Measurements from ENCODE around the gene CABLES1.

Gene CABLES1

GRCh38 chr18:23114171-23114881 lies 21.0 kb upstream of the CABLES1 start:
- peak; percentile 85 for DNase-seq

- DNase-seq: no peak
These were observed 20.4 kb upstream of the CABLES1 start for GRCh38 chr18:23114911-23115310.

DNA sequence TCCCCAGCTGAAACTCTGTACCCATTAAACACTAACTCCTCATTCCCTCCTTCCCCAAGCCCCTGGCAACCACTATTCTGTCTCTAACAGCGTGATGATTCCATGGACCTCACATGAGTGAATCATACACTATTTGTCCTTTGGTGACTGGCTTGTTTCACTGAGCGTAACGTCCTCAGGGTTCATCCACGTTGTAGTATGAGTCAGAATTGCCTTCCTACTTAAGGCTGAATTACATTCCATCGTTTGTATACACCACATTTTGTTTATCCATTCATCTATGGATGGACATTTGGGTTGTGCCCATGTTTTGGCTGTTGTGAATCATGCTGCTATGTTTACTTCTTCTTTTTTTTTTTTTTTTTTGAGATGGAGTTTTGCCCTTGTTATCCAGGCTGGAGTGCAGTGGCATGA lies 19.6 kb upstream of the CABLES1 start:
- no peak for DNase-seq

GRCh38 chr18:23121133-23121532 lies 14.2 kb upstream of the CABLES1 start:
- no peak for DNase-seq

DNA sequence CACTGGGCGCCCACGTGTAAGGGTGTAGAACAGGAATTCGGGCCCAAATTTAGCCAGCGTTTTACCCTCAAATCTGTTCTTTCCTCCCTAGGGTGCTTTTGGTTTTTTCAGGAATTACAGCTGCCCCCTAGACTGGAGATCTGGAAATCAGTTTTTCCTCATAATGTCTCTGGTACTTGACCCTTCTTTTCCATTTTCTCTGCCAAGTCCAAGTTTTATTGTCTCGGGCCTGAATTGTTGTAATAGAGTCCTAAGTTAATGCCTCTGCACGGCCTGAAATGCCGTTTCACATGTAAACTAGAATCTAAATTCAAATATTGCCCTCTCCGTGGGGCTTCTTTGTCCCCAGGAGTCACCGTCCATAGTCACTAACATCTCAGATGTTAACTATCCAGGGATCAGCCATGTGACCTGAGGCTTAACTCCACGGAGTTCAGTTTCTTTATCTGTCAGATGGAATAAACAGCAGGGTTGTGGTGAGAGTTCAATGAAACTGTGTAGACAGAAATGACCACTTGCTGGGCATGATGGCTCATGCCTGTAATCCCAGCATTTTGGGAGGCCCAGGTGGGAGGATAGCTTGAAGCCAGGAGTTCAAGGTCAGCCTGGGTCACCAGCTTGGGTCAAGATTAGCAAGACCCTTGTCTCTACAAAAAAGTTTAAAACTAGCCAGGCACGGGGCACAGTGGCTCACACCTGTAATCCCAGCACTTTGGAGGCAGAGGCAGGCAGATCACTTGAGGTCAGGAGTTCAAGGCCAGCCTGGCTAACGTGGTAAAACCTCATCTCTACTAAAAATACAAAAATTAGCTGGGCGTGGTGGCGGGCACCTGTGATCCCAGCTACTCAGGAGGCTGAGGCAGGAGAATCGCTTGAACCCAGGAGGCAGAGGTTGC lies 12.7 kb upstream of the CABLES1 start:
- DNase-seq: no peak

GRCh38 chr18:23126376-23127056 lies 8.8 kb upstream of the CABLES1 start:
- no peak for DNase-seq

- DNase-seq: no peak
These were observed 8.2 kb upstream of the CABLES1 start for GRCh38 chr18:23127090-23127489.

- no peak for DNase-seq
These were observed 5.8 kb upstream of the CABLES1 start for GRCh38 chr18:23129355-23130002.

DNA sequence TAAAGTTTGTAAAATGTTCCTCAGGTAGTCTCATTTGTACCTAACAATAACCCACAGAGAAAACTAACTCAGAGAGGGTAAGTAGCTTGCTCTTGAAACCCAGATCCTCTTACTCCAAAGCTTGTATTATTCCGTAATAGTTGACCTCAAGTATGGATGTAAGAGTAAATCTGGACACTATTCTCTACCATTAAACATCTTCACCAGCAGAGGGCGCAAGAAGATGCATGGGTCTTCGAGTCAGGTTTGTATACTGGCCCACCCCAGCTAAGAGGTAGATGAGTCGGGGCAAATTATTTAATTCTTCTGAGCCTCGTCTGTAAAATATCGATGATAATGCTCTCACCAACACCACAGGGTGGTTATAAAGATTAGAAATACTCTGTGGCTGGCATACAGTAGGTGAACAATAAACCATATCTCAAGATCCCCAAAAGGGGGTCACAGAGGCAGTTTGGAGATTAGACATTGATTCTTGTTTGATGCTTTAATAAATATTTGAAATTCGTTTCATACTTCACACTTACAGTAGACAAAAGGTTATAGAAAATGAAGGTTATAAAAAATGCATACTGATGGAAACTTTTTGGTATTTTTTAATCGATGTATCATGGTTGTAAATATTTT lies 3.5 kb upstream of the CABLES1 start:
- DNase-seq: peak; percentile 58

- peak; percentile 95 for DNase-seq
These were observed 1.2 kb upstream of the CABLES1 start for GRCh38 chr18:23133860-23134779.

- no peak for DNase-seq
These were observed 453 bp downstream of the CABLES1 start for GRCh38 chr18:23135550-23136325.

- DNase-seq: peak; percentile 20
These were observed 1.2 kb downstream of the CABLES1 start for GRCh38 chr18:23136326-23137096.

GRCh38 chr18:23137097-23137635 lies 1.9 kb downstream of the CABLES1 start:
- peak; percentile 49 for DNase-seq

GRCh38 chr18:23137788-23138216 lies 2.5 kb downstream of the CABLES1 start:
- peak; percentile 90 for DNase-seq

DNA sequence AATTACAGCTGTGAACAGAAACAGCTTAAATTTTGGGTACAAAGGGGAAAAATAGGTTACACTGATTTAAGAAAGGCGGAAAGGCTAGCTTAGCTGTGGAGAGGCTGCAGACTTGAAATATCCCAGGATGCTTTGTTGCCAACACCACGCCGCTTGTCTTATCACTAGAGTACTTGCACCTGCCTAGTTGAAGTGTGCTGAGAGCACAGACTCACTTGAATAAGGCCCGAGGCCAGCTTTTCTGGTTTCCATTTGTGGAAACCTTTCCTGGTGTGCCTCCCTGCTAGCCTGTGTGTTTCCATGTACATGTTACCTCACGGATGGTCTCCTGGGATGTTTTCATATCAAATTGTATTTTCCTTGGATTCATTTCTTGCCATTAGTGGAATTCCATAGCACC lies 3.2 kb downstream of the CABLES1 start:
- DNase-seq: peak; percentile 92

GRCh38 chr18:23141104-23141999 lies 6.1 kb downstream of the CABLES1 start:
- peak; percentile 45 for DNase-seq

GRCh38 chr18:23142251-23142929 lies 7.1 kb downstream of the CABLES1 start:
- no peak for DNase-seq

Data from NCI-H1105 (cell line).